Measurements from ENCODE around the gene BRIP1. TPM values are rescaled to one million over a fixed set of nuclear protein-coding genes. Genes with fewer than 3 reads are reported as not detected.

The BRIP1 gene
- total and polyA plus RNA-seq, 4 donors: 0.21 to 4.3 (median 0.82) TPM

GRCh38 chr17:61650749-61651148 lies 212.6 kb downstream of the BRIP1 start:
- Histone ChIP-seq H3K27ac (ENCODE audit: low read depth in 1 of 2, low read length in 1 of 2) (no peak overlapping the region), H3K9me3 (ENCODE audit: control insufficient read depth in 4 of 4, insufficient read depth in 3 of 4, low read length in 3 of 4) (peaks cover 0 to 20% (median 6%) of the 10 kb centered on the region in 4 donors), H3K9ac (ENCODE audit: insufficient read depth in 1 of 2, low read length in 2 of 2) (no peak overlapping the region), H3K36me3 (ENCODE audit: control insufficient read depth in 4 of 4, insufficient read depth in 4 of 4, low read length in 4 of 4) (no peaks in the 10 kb centered on the region), H3K27me3 (ENCODE audit: control insufficient read depth in 3 of 3, insufficient read depth in 3 of 3, low read length in 2 of 3) (no peaks in the 10 kb centered on the region), H3K4me1 (ENCODE audit: control insufficient read depth in 5 of 5, insufficient read depth in 5 of 5, low read length in 5 of 5) (no peaks in the 10 kb centered on the region), H3K4me3 (no peak overlapping the region)
- 90 to 94% methylated on average over 2 of the region's 2 CpGs for WGBS, 2 donors
- no peak for TF ChIP-seq CTCF (IDR thresholded peaks at IDR 0.05; ENCODE audit: control extremely low read depth, extremely low read depth)
- no peak for ATAC-seq (ENCODE audit: insufficient read depth, low FRiP score)
- DNase-seq: no peak

GRCh38 chr17:61648587-61648986 lies 214.7 kb downstream of the BRIP1 start:
- ATAC-seq (ENCODE audit: insufficient read depth, low FRiP score) (no peak), DNase-seq (no peak)
- Histone ChIP-seq H3K9me3 (ENCODE audit: control insufficient read depth in 4 of 4, insufficient read depth in 3 of 4, low read length in 3 of 4) (peaks cover 0 to 19% (median 6%) of the 10 kb centered on the region in 4 donors), H3K9ac (ENCODE audit: insufficient read depth in 1 of 2, low read length in 2 of 2) (no peak overlapping the region), H3K27me3 (ENCODE audit: control insufficient read depth in 3 of 3, insufficient read depth in 3 of 3, low read length in 2 of 3) (no peaks in the 10 kb centered on the region), H3K4me3 (no peak overlapping the region), H3K27ac (ENCODE audit: low read depth in 1 of 2, low read length in 1 of 2) (no peak overlapping the region), H3K36me3 (ENCODE audit: control insufficient read depth in 4 of 4, insufficient read depth in 4 of 4, low read length in 4 of 4) (no peaks in the 10 kb centered on the region), H3K4me1 (ENCODE audit: control insufficient read depth in 5 of 5, insufficient read depth in 5 of 5, low read length in 5 of 5) (no peaks in the 10 kb centered on the region)
- WGBS, 2 donors: 53 to 68% methylated on average over 1 of the region's 1 CpG
- TF ChIP-seq CTCF (IDR thresholded peaks at IDR 0.05; ENCODE audit: control extremely low read depth, extremely low read depth): no peak

- DNase-seq (no peak), ATAC-seq (ENCODE audit: insufficient read depth, low FRiP score) (no peak)
- no peak overlapping the region for H3K9ac ChIP-seq (ENCODE audit: insufficient read depth in 1 of 2, low read length in 2 of 2)
- H3K4me1 ChIP-seq (ENCODE audit: control insufficient read depth in 5 of 5, insufficient read depth in 5 of 5, low read length in 5 of 5): no peaks in the 10 kb centered on the region
- peaks cover 0 to 17% (median 2%) of the 10 kb centered on the region in 4 donors for H3K9me3 ChIP-seq (ENCODE audit: control insufficient read depth in 4 of 4, insufficient read depth in 3 of 4, low read length in 3 of 4)
- no peak overlapping the region for H3K4me3 ChIP-seq
- no peak for TF ChIP-seq CTCF (IDR thresholded peaks at IDR 0.05; ENCODE audit: control extremely low read depth, extremely low read depth)
- WGBS, 2 donors: 84 to 91% methylated on average over 2 of the region's 2 CpGs
- H3K36me3 ChIP-seq (ENCODE audit: control insufficient read depth in 4 of 4, insufficient read depth in 4 of 4, low read length in 4 of 4): no peaks in the 10 kb centered on the region
- H3K27ac ChIP-seq (ENCODE audit: low read depth in 1 of 2, low read length in 1 of 2): no peak overlapping the region
- H3K27me3 ChIP-seq (ENCODE audit: control insufficient read depth in 3 of 3, insufficient read depth in 3 of 3, low read length in 2 of 3): no peaks in the 10 kb centered on the region
These were observed 216.3 kb downstream of the BRIP1 start for GRCh38 chr17:61647047-61647446.

- Histone ChIP-seq H3K4me1 (ENCODE audit: control insufficient read depth in 5 of 5, insufficient read depth in 5 of 5, low read length in 5 of 5) (no peaks in the 10 kb centered on the region), H3K27me3 (ENCODE audit: control insufficient read depth in 3 of 3, insufficient read depth in 3 of 3, low read length in 2 of 3) (no peaks in the 10 kb centered on the region), H3K9ac (ENCODE audit: insufficient read depth in 1 of 2, low read length in 2 of 2) (no peak overlapping the region), H3K9me3 (ENCODE audit: control insufficient read depth in 4 of 4, insufficient read depth in 3 of 4, low read length in 3 of 4) (peaks cover 0 to 12% (median under 1%) of the 10 kb centered on the region in 4 donors), H3K4me3 (no peak overlapping the region), H3K27ac (ENCODE audit: low read depth in 1 of 2, low read length in 1 of 2) (no peak overlapping the region), H3K36me3 (ENCODE audit: control insufficient read depth in 4 of 4, insufficient read depth in 4 of 4, low read length in 4 of 4) (no peaks in the 10 kb centered on the region)
- TF ChIP-seq CTCF (IDR thresholded peaks at IDR 0.05; ENCODE audit: control extremely low read depth, extremely low read depth): no peak
- no peak for ATAC-seq (ENCODE audit: insufficient read depth, low FRiP score)
- DNase-seq: no peak
These were observed 216.8 kb downstream of the BRIP1 start for GRCh38 chr17:61646482-61646881.

Measured in lung (tissue), 12 donors.